Right lobe of liver (tissue), 6 donors: ENCODE measurements around the gene ARPP21. TPM values are rescaled to one million over a fixed set of nuclear protein-coding genes. Genes with fewer than 3 reads are reported as not detected.

ENCODE experiments used
- ATAC-seq, 4 donors: fragments of 200-7000 bp; cut with Tn5 transposase; one replicate each; pipeline ENCODE4 v1.9.1; 2020; ENCODE audit warnings: mild to moderate bottlenecking in 4 of 4, moderate library complexity in 4 of 4
- DNase-seq, 3 donors: peaks; one replicate each; pipeline ENCODE4 v3.0.0-alpha.2; 2020
- H3K27ac ChIP-seq, 3 donors: fragments of 200-600 bp; one replicate each; pipeline ENCODE4 v1.8.0; 2022
- H3K27me3 ChIP-seq, 2 donors: fragments of 200-600 bp; one replicate each; pipeline ENCODE4 v1.8.0; 2022
- H3K36me3 ChIP-seq, 4 donors: fragments of 200-600 bp; sonication (generic) in 1 of 4; one replicate each; pipeline versions ENCODE4 v1.5.1 to v1.8.0; 2017 to 2022; ENCODE audit warnings: control low read depth in 1 of 4
- H3K4me1 ChIP-seq, 4 donors: fragments of 200-600 bp; sonication (generic) in 1 of 4; one replicate each; pipeline versions ENCODE4 v1.5.1 to v1.8.0; 2017 to 2022; ENCODE audit warnings: control low read depth in 1 of 4
- H3K4me3 ChIP-seq, 3 donors: fragments of 200-600 bp; one replicate each; pipeline ENCODE4 v1.8.0; 2022
- H3K9me3 ChIP-seq, 4 donors: fragments of 200-600 bp; sonication (generic) in 1 of 4; one replicate each; pipeline versions ENCODE4 v1.5.1 to v1.8.0; 2017 to 2022; ENCODE audit warnings: control low read depth in 1 of 4
- CTCF ChIP-seq, 4 donors: fragments of 200-600 bp in 3 of 4; fragments of 450-650 bp in 1 of 4; IDR thresholded peaks; one replicate each; pipeline versions ENCODE4 v1.5.1 to v1.8.0; 2016 to 2022; ENCODE audit warnings: antibody characterized with exemption in 4 of 4, mild to moderate bottlenecking in 2 of 4
- POLR2A ChIP-seq: fragments of 450-650 bp; IDR thresholded peaks from one replicate; pipeline ENCODE4 v1.6.1; 2017; ENCODE audit warnings: antibody characterized with exemption, mild to moderate bottlenecking
- WGBS: methylation state at CpG from one replicate; pipeline ENCODE4 v1.1.6; 2018; ENCODE audit warnings: low coverage, low lambda C conversion rate; ENCODE audit not compliant: insufficient coverage; ENCODE audit errors: missing lambda C conversion rate; 5-methylcytosine and 5-hydroxymethylcytosine counted together
- intact Hi-C, 2 donors: fragments of 100-400 bp; cut with DNase I; formaldehyde crosslinking; loops; one replicate each; pipeline versions ENCODE4 v1.11.2 to v1.14.1; 2022
- total RNA-seq, 6 experiments: library from RNA; depleted of rRNA in 2 of 6; stranded (reverse); fragments of >200 nt in 2 of 6; fragmentation: NEBNext Ultra II Directional in 3 of 6; extraction: Animal tissue kit (Norgen Biotek cat#: 25700) in 3 of 6; gene quantifications; one replicate each; pipeline versions ENCODE4 v1.1.0 to v1.2.4, GENCODE V29; 2016 to 2023
- donor health status: DM: no; HTN: yes; CAD: no.
- donor health status: DM: no; HTN: no; CAD: no.
- donor health status: DM: no; HTN: no; CAD: no.
- donor health status: DM: no; HTN: yes; CAD: no.
- donor health status: DM: no; HTN: yes; CAD: no.

Gene ARPP21
- total RNA-seq, 6 experiments from 2014 or later, result 0.51 to 1.8 (median 0.92) TPM; not detected in 1

GRCh38 chr3:35789042-35789831, 149.9 kb downstream of the ARPP21 start:
- no peaks in the 10 kb centered on the region for H3K36me3 ChIP-seq
- ATAC-seq (peak in 3 of 4 donors; percentile 35 to 38 (median 36)), DNase-seq (no peak)
- WGBS, result 47% methylated on average over 4 of the region's 4 CpGs
- H3K27me3 ChIP-seq, result no peaks in the 10 kb centered on the region
- TF ChIP-seq CTCF (IDR thresholded peaks at IDR 0.05) (no peak), POLR2A (no peak)
- H3K4me3 ChIP-seq, result no peak overlapping the region
- intact Hi-C loops, result no loop called here
- no peaks in the 10 kb centered on the region for H3K4me1 ChIP-seq
- H3K9me3 ChIP-seq, result no peaks in the 10 kb centered on the region
- H3K27ac ChIP-seq, result no peak overlapping the region

- Histone ChIP-seq H3K36me3 (no peaks in the 10 kb centered on the region), H3K9me3 (no peaks in the 10 kb centered on the region), H3K27me3 (no peaks in the 10 kb centered on the region), H3K4me3 (no peak overlapping the region), H3K4me1 (no peaks in the 10 kb centered on the region), H3K27ac (no peak overlapping the region)
- no peak for TF ChIP-seq CTCF (IDR thresholded peaks at IDR 0.05)
- no peak for TF ChIP-seq POLR2A
- ATAC-seq, result peak; percentile 46 to 58 (median 54)
- 91% methylated on average over 1 of the region's 1 CpG for WGBS
- intact Hi-C loops, result no loop called here
- no peak for DNase-seq
Observed at GRCh38 chr3:35790764-35791163, 151.4 kb downstream of the ARPP21 start.

- intact Hi-C loops, result no loop called here
- no peaks in the 10 kb centered on the region for H3K9me3 ChIP-seq
- no peaks in the 10 kb centered on the region for H3K27me3 ChIP-seq
- H3K36me3 ChIP-seq, result no peaks in the 10 kb centered on the region
- 88% methylated on average over 1 of the region's 1 CpG for WGBS
- DNase-seq, result no peak
- no peaks in the 10 kb centered on the region for H3K4me1 ChIP-seq
- no peak for TF ChIP-seq CTCF (IDR thresholded peaks at IDR 0.05)
- TF ChIP-seq POLR2A, result no peak
- ATAC-seq, result no peak
- H3K27ac ChIP-seq, result no peak overlapping the region
- H3K4me3 ChIP-seq, result no peak overlapping the region
Observed at GRCh38 chr3:35793667-35794066, 154.3 kb downstream of the ARPP21 start.

- Histone ChIP-seq H3K4me3 (no peak overlapping the region), H3K27me3 (no peaks in the 10 kb centered on the region), H3K4me1 (peaks cover 0 to 16% (median 5%) of the 10 kb centered on the region in 4 donors), H3K9me3 (no peaks in the 10 kb centered on the region), H3K27ac (peak overlapping the region; percentile 76 to 80 (median 78)), H3K36me3 (no peaks in the 10 kb centered on the region)
- peak; percentile 93 to 97 (median 94) for ATAC-seq
- whole genome bisulfite sequencing, result no CpG with 5 or more reads among the region's 1 CpG
- TF ChIP-seq POLR2A (no peak), CTCF (IDR thresholded peaks at IDR 0.05) (peak in 3 of 4 donors; percentile 5 to 17 (median 12))
- intact Hi-C loops, result no loop called here
- DNase-seq, result peak; percentile 52 to 72 (median 72)
Observed at GRCh38 chr3:35800960-35801459, 161.7 kb downstream of the ARPP21 start.
